Right atrium auricular region (tissue), 2 donors: Measurements from ENCODE around the gene ANO6. TPM values are rescaled to one million over a fixed set of nuclear protein-coding genes. Genes with fewer than 3 reads are reported as not detected.

Source experiments
- DNase-seq: peaks from one replicate; pipeline ENCODE4 v3.0.0-alpha.2; 2019; ENCODE audit warnings: low spot score
- H3K27ac ChIP-seq, 2 donors: fragments of 200-600 bp; sonication (generic); 1 replicate in 1 of 2; 2 replicates in 1 of 2; pipeline ENCODE4 v1.5.1; 2016 to 2019
- H3K27me3 ChIP-seq, 2 donors: fragments of 200-600 bp; sonication (generic); one replicate each; pipeline versions ENCODE4 v1.5.1 to v1.6.0; 2017 to 2019
- H3K36me3 ChIP-seq: fragments of 200-600 bp; sonication (generic); one replicate; pipeline ENCODE4 v1.5.1; 2016
- H3K4me1 ChIP-seq, 2 donors: fragments of 200-600 bp; sonication (generic); one replicate each; pipeline versions ENCODE4 v1.5.1 to v1.6.0; 2017 to 2019
- H3K4me3 ChIP-seq, 2 donors: fragments of 200-600 bp; sonication (generic); 1 replicate in 1 of 2; 2 replicates in 1 of 2; pipeline ENCODE4 v1.5.1; 2017 to 2019; ENCODE audit warnings: mild to moderate bottlenecking in 1 of 2, moderate library complexity in 1 of 2
- H3K9me3 ChIP-seq, 2 donors: fragments of 200-600 bp; sonication (generic); one replicate each; pipeline ENCODE4 v1.5.1; 2019
- total RNA-seq, 2 donors: library from RNA; depleted of rRNA; stranded (reverse); fragments of >200 nt; gene quantifications; one replicate each; pipeline ENCODE4 v1.1.0, GENCODE V29; 2016
- TF ChIP-seq, protein P1 (sequence below), 2 donors: fragments of 200-600 bp; sonication (generic); IDR thresholded peaks; one replicate each; pipeline ENCODE4 v1.5.1; 2019; ENCODE audit warnings: antibody characterized with exemption in 2 of 2

Gene ANO6
- total RNA-seq, 2 donors from 2014 or later, result 48.1 to 49.5 TPM

DNA sequence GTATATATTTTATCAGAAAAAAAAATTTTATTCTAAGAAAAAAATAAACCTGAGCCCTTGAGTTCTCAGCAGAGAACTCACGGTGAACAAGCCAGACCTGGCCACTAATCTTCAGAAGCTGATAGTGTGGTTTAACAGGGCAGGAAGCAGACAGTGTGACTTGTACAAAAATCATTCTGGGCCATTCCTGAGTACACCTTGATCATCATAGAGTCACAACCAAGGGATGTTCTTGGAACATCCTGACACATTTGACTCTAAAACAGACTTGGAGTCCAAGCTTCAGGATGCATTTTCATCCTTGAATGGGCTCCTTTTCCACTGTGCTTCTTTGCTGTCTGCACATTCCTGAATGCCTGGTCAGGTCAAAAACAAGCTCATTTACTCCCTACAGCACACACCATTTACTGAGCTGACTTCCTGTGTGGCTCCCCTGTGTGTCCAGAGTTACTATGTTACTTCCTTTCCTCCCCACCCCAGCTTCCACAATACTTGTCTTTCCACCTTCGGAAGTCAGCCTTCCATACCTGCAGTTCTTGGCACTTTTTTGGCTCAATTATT is 112.0 kb downstream of the ANO6 start:
- TF ChIP-seq, protein P1, sequence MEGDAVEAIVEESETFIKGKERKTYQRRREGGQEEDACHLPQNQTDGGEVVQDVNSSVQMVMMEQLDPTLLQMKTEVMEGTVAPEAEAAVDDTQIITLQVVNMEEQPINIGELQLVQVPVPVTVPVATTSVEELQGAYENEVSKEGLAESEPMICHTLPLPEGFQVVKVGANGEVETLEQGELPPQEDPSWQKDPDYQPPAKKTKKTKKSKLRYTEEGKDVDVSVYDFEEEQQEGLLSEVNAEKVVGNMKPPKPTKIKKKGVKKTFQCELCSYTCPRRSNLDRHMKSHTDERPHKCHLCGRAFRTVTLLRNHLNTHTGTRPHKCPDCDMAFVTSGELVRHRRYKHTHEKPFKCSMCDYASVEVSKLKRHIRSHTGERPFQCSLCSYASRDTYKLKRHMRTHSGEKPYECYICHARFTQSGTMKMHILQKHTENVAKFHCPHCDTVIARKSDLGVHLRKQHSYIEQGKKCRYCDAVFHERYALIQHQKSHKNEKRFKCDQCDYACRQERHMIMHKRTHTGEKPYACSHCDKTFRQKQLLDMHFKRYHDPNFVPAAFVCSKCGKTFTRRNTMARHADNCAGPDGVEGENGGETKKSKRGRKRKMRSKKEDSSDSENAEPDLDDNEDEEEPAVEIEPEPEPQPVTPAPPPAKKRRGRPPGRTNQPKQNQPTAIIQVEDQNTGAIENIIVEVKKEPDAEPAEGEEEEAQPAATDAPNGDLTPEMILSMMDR (IDR thresholded peaks at IDR 0.05), result no peak
- no peak for DNase-seq
- Histone ChIP-seq H3K27me3 (no peaks in the 10 kb centered on the region), H3K27ac (no peak overlapping the region), H3K36me3 (no peaks in the 10 kb centered on the region), H3K9me3 (no peaks in the 10 kb centered on the region), H3K4me1 (peaks cover 0 to 16% of the 10 kb centered on the region in 2 donors), H3K4me3 (no peak overlapping the region)

DNA sequence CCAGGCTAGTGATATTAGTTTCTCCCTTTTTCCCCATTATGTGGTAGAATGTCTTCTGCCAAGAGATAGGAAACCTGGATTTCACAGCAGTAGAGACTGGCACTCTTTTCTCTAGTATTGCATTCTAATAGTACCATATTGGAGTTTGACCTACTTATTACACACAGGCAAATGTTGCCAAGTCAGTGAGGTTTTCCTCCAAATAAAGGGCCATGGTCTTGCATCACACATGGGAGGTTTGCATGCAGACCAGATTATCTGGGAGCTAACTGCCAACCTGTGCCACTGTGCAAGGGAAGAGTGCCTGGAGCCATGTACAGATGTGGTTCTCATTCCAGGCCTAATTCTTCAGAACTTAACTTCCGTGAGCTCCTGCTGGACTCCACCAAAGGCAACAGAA is 113.3 kb downstream of the ANO6 start:
- Histone ChIP-seq H3K4me1 (peaks cover 0 to 16% of the 10 kb centered on the region in 2 donors), H3K4me3 (no peak overlapping the region), H3K9me3 (no peaks in the 10 kb centered on the region), H3K27ac (no peak overlapping the region), H3K36me3 (no peaks in the 10 kb centered on the region), H3K27me3 (no peaks in the 10 kb centered on the region)
- TF ChIP-seq, protein P1 (IDR thresholded peaks at IDR 0.05), result no peak
- DNase-seq, result no peak

DNA sequence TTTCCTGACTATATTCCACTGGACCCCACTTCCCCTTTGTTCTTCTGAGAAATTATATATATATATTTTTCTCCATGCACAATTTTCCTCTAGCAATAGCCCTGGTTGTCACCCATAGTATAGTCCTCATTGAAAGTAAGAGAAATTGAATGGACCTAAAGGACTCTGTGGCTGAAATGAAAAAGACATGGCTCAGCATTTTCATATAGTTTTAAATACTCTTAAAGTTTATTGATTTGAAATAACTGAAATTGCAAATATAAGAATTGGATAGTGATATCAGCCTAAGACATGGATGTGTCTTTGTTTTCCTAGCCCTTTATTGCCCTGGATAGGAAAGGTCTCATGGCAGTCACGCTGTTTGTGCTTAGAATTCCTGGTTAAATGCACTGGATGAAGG is 113.8 kb downstream of the ANO6 start:
- Histone ChIP-seq H3K9me3 (no peaks in the 10 kb centered on the region), H3K27me3 (no peaks in the 10 kb centered on the region), H3K4me3 (no peak overlapping the region), H3K27ac (no peak overlapping the region), H3K36me3 (no peaks in the 10 kb centered on the region), H3K4me1 (peaks cover 0 to 16% of the 10 kb centered on the region in 2 donors)
- DNase-seq, result no peak
- TF ChIP-seq, protein P1 (IDR thresholded peaks at IDR 0.05), result no peak

DNA sequence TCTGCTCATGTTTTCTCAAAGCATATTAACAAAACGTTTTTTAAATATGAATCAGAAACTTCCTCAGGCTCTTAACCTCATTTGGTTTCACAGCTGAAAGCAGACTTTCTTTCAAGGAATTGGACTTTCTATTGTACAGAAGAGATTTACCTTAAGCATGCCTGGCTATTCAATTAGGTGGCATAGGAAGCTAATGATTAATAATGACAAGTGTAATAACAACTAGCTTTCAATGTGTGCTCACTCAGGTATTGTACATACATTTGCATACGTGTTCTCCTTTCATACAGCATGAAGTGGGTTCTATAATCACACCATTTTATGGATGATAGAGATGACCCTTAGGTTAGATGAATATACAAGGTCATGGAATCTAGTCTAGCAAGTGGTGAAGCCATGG is 115.7 kb downstream of the ANO6 start:
- TF ChIP-seq, protein P1 (IDR thresholded peaks at IDR 0.05), result no peak
- Histone ChIP-seq H3K4me3 (no peak overlapping the region), H3K36me3 (no peaks in the 10 kb centered on the region), H3K27me3 (no peaks in the 10 kb centered on the region), H3K27ac (no peak overlapping the region), H3K4me1 (peaks cover 0 to 11% of the 10 kb centered on the region in 2 donors), H3K9me3 (no peaks in the 10 kb centered on the region)
- DNase-seq, result no peak

DNA sequence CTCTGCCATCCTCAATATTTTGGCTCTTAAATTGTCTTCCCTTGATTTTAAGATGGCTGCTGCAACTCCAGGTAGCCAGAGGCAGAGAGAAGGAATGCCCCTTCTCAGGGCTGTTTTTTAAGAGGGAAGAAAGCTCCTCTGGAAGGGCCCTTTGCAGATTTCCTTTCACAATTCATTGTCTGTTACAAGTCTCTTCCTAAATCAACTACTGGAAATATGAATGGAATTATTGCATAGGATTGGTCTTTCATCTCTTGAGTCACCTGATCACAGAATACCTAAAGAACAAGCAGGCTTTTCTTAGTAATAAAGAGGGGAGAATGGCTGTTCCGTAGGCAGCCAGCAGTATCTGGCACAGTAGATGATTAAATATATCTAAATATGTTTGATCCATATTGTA is 118.5 kb downstream of the ANO6 start:
- Histone ChIP-seq H3K36me3 (no peaks in the 10 kb centered on the region), H3K9me3 (no peaks in the 10 kb centered on the region), H3K4me1 (peaks cover 0 to 29% of the 10 kb centered on the region in 2 donors), H3K27ac (no peak overlapping the region), H3K27me3 (no peaks in the 10 kb centered on the region), H3K4me3 (no peak overlapping the region)
- TF ChIP-seq, protein P1 (IDR thresholded peaks at IDR 0.05), result no peak
- DNase-seq, result no peak

DNA sequence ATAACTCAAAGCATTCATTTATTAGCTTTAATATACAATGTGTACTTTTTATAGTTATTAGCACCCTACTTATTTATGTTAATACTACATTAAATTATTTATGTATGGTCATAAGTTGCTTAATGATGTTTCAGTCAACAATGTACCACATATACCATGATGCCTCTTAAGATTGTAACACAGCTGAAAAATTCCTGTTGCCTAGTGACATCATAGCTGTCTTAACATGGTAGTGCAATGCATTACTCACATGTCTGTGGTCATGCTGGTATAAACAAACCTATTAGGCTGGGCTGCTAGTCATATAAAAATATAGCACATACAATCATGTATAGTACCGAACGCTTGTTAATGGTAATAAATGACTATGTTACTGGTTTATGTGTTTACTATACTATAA is 120.4 kb downstream of the ANO6 start:
- Histone ChIP-seq H3K4me1 (peaks cover 0 to 28% of the 10 kb centered on the region in 2 donors), H3K9me3 (no peaks in the 10 kb centered on the region), H3K27ac (no peak overlapping the region), H3K4me3 (no peak overlapping the region), H3K27me3 (no peaks in the 10 kb centered on the region), H3K36me3 (no peaks in the 10 kb centered on the region)
- TF ChIP-seq, protein P1 (IDR thresholded peaks at IDR 0.05), result no peak
- no peak for DNase-seq
